Femur (tissue), 1 donor: ENCODE measurements around the gene CFAP54.
"Not testable (repeated sequence)": the region's sequence is repeated elsewhere in the genome, so short reads cannot be mapped to it uniquely, and the experiment has no call there.

ENCODE experiments used
- DNase-seq: peaks from one replicate; pipeline ENCODE4 v3.0.0-alpha.2; 2017

Gene CFAP54

GRCh38 chr12:96514328-96514727, 25.0 kb downstream of the CFAP54 start:
- no peak for DNase-seq

DNA sequence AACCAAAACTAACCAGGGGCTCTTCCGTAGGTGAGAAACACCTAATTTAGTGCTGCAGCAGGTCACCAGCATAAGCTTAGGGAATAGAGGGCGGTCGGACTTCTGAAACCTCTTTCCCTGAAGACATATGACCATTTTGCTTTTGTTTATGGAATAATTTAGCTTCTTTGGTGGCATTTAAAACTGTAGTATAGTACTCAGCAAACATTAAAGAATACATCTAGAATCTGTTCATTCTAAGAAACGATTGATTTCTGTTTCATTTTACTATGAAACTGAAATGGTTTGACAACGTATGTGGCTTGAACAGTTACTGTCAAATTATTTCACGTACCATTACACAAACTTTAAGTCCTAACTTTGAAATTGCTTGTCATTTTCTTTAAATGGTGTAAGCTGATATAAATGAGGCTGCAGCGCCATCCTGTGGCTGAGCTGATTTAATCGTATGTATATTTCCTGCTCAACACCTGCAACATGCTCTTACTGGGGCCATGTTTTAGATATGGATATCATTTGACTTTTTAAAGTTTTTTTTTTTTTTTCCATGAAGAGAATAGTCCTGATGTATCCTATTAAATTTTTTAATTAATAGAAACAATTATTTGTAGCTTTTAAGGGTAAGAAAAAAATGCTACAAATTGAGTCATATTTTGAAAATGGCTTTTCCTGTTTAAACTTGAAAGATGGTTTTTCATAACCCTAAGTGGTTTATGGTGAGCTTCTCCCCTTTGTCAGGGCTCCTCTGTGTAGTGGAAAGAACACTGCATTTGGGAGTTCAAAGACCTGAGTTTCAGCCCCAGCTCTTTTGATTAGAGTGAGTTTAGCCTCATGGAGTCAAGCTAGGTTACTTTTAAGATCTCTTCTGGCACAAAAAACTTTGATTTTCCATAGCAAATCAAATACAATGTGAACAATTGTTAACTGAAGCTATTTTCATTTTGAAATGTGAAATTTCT, 27.4 kb downstream of the CFAP54 start:
- peak; percentile 79 for DNase-seq

GRCh38 chr12:96520767-96521166, 31.4 kb downstream of the CFAP54 start:
- DNase-seq, result no peak

DNA sequence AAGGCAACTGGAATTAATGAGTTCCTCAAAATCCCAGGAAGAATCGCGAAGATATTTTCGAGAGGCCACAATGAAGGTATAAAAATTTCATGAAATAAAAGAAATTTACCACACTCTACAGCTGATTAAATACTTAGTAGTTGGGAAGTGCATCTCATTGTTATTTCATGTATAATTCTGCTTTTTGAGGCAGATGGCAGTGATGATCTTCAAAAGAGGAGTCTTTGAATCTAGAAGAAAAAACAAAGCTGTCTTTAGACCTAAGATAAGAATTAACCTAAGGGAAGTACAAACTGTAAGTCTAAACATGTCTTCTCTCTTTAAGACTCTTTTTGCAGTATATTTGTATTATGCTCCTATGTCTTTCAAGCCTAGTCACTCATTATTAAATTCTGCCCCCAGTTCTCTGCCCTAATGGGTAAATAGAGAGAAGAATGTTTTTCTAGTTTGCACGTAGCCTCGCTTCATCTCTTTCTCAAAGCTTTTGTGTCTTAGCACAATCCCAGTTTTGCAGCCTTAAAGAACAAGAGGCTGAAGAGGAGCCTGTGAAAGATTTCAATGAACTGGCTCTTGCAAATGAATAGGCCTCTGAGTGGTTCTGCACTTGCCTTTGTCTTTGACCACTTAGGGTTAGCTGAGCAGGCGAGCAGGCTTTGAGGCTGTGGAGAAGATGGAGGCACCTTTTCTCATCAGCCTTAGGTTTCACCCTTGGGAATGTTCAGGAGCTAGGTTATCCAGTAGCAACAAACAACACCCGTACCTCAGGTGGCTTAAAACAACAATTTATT, 32.7 kb downstream of the CFAP54 start:
- no peak for DNase-seq

- no peak for DNase-seq
Measured at GRCh38 chr12:96522690-96523089, 33.3 kb downstream of the CFAP54 start.

DNA sequence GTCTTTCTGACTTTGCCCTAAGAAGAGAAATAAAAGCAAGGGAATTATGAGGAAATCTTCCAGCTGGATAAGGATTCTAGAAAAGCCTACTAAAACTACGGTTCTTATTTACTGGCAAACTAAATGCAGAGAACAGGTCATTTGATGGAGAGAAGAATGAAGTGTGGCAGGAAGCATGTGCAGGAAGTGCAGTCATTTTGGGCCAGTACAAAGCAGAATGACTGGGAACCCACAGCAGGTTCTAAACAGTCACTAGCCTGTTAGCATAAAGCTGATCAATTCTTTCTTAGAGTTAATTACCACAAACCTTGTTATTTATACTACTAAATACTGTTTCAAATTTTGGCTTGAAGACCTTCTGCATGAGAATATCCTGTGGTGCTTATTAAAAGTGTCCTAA, 36.7 kb downstream of the CFAP54 start:
- DNase-seq, result no peak

DNA sequence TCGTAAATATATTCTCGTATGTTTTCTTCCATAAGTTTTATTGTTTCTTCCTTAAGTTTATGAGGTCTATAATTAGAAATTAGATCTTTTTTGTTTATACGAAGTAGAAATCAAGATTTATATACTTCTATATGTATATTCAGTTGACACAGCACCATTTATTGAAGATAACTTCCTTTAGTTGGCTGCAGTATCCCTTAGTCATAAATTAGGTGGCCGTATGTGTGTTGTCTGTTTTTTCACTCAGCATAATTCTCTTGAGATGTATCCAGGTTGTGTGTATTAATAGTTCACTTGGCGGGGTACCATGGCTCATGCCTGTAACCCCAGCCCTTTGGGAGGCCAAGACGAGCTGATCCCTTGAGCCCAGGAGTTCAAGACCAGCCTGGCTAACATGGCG, 40.5 kb downstream of the CFAP54 start:
- DNase-seq, result no peak

DNA sequence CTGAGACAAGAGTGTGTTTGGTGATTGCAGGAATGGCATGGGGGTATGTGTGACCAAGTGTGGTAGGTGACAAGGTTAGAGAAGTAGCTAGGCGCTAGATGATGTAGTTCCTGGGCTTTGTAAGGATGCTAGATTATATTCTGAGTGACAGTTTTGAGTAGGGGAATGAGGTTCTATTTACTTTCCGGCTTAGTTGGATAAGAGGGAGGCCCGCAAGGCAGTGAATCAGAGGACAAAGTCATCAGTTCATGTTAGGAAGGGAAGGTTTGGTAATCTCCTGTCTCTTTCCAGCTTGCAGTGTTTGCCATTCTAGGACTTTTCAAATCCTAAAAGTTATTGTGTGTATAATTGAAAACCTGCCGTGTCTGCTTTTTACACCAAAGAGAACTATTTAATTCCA, 45.0 kb downstream of the CFAP54 start:
- no peak for DNase-seq

GRCh38 chr12:96548384-96548783, 59.0 kb downstream of the CFAP54 start:
- no peak for DNase-seq

DNA sequence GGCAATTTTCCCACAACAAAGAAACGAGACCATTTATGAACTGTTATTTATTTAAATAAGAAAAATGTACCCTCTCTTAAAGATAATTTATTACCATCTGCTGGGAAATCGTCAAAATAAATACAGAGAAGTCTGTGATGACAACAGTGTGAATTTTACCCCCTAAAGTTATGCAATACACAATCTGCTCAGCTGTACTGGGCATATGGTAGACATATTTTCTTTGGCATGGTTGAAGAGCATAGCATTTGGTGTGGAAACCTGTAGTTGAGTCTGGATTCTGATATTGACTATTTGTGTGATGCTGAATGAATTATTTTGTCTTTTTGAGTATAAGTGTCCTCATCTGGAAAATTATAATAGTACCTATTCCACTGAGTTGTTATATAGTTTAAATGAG, 60.0 kb downstream of the CFAP54 start:
- no peak for DNase-seq

GRCh38 chr12:96570579-96570978, 81.2 kb downstream of the CFAP54 start:
- no peak for DNase-seq

DNA sequence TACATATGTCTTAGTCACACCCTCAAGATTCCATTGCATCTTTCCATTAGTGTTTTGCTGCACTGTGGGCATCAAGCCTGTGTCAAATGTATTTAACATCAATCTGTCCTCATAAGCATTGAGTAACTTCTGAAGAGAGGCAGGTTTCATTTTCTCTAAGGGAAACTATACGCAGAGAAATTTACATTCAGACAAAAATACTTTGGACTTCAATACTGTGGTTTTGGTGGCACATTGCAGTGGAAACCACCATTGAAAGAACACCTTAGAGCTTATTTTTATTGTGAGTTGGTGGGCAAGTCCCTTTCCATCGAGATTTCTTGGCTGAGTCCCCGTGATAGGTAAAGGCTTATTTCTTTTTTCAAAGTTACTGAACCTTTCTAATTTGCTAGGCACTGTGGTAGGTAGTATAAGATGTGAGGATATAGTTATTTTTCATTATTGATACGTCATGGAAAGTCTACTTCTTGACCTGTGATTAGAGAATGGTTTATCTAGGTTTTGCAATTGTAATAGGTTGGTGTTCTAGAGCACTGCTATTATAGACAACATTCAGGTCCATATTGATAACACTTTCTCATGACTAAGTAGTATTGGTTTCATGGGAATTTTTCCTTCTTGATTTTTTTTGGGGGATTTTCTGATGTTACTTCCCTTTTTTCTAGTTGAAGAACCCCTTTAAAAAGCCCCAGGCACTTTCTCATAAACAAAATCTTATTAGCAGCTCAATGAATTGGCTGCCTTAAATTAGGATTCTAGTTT, 81.9 kb downstream of the CFAP54 start:
- DNase-seq, result no peak

DNA sequence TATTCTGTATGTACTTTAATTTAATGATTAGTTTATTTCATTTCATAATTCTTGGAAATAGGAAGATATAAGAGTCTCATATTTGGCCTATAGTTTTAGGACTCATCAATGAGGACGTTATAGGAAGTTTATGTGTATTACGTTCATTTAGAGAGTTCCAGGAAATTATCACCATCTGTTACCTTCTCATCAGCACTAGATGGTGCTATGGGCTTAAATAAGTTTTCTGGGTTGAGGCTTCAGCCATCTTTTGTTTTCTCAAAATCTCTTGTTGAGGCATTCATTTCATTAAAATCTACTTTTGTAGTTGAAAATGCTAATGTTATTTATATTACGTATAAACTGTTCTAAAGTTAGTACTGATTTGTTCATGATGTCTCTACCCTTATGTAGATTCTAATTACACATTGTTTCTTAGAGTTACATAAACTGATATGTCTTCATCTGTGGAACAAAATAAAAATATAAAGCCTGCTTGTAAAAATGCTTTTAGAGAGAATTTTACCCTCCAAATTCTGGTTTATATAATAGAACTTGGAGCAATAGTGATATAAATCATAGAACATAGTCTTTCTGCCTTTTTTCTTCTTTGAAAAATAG, 89.2 kb downstream of the CFAP54 start:
- DNase-seq, result no peak

- no peak for DNase-seq
Measured at GRCh38 chr12:96585977-96586376, 96.6 kb downstream of the CFAP54 start.

DNA sequence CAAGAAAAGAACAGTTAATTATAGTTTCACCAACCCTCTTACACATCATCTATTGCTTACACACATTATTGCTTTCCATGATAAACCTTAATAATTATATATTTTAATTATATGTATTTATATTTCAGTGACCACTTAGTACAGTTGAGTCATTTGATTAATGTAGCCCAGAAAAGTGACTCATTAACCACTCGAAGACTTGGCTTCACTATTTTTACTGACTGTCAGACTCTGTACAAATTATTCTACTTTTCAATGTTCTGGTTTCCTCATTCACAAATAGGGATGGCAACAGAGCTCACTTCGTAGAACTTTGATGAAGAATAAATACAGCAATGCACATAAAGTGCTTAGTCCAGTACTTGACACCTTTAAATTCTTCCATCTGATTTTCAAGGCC, 98.3 kb downstream of the CFAP54 start:
- DNase-seq, result no peak

- no peak for DNase-seq
Measured at GRCh38 chr12:96590970-96591369, 101.6 kb downstream of the CFAP54 start.

DNA sequence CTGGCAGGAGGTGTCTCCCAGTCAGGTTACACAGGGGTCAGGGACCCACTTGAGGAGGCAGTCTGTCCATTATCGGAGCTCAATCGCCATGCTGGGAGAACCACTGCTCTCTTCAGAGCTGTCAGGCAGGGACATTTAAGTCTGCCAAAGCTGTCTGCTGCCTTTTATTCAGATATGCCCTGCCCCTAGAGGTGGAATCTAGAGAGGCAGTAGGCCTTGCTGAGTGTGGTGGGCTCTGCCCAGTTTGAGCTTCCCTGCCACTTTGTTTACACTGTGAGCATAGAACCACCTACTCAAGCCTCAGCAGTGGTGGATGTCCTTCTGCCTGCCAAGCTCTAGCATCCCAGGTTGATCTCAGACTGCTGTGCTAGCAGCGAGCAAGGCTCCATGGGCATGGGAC, 115.0 kb downstream of the CFAP54 start:
- DNase-seq, result not testable (repeated sequence)

GRCh38 chr12:96605684-96606083, 116.3 kb downstream of the CFAP54 start:
- no peak for DNase-seq

DNA sequence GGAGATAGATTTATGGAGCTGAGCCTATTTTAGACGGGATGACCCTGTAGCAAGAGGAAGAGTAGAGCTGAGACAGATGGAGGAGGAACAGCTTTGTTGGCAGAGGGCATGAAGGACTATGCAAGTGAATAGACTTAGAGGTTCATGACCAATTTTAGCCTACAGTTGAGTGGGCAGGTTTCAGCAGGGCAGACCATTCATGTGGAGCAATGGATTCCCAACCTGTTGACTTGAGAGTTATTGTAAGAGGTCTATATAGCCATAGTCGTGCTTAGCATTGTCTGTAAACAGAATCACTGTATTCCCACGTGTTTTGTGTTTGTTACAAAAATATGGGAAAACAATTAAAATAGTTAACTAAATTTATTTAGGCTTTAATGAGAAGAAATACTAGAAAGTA, 116.8 kb downstream of the CFAP54 start:
- no peak for DNase-seq

- no peak for DNase-seq
Measured at GRCh38 chr12:96606644-96607043, 117.3 kb downstream of the CFAP54 start.

GRCh38 chr12:96617178-96617577, 127.8 kb downstream of the CFAP54 start:
- DNase-seq, result no peak

DNA sequence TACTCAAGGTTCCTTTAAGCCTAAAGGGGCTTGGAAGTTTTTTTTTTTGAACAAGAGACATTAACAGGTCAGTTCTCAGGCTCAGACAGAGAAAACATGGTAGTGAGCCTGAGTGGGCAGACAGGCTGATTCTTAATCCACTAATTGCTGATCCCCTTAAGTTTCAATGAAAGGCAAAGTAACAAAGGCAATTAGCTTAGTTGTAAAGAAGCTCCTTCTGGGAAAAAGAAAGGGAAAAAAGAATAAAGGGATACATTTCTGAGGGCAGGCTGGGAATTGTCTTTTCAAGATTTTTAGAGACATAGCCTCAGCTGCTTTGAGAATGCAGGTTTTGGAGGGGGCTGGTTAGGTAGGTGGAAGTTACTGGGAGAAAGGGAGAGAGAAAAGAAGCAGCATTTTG, 133.8 kb downstream of the CFAP54 start:
- no peak for DNase-seq
